HCT116 (cell line): Measurements from ENCODE around the gene SRPRA.

Source experiments
- CBX3 ChIP-seq: IDR thresholded peaks from 2 replicates; pipeline ENCODE4 v1.6.1; 2012; ENCODE audit warnings: low read depth
- CTCF ChIP-seq, 3 experiments: fragments of 200-600 bp in 1 of 3; sonication (generic) in 1 of 3; IDR thresholded peaks in 2 of 3; conservative IDR thresholded peaks in 1 of 3; 2 replicates each; pipeline ENCODE4 v1.5.1; 2012 to 2017; ENCODE audit warnings: low read depth in 2 of 3, low read length in 2 of 3, antibody characterized with exemption in 1 of 3, borderline replicate concordance in 1 of 3, control low read depth in 1 of 3, mild to moderate bottlenecking in 1 of 3, mixed read lengths in 1 of 3, mixed run types in 1 of 3, moderate library complexity in 1 of 3; ENCODE audit not compliant: insufficient read depth in 1 of 3
- ELF1 ChIP-seq: IDR thresholded peaks from 2 replicates; pipeline ENCODE4 v1.6.1; 2012; ENCODE audit warnings: low read depth, borderline replicate concordance
- EZH2 ChIP-seq: fragments of 200-600 bp; sonication (generic); IDR thresholded peaks from 2 replicates; pipeline ENCODE4 v1.6.1; 2017; ENCODE audit warnings: antibody characterized with exemption, mixed run types
- EZH2phosphoT487 ChIP-seq: fragments of 200-600 bp; IDR thresholded peaks from 2 replicates; pipeline ENCODE4 v1.6.1; 2018; ENCODE audit warnings: antibody characterized with exemption, borderline replicate concordance
- POLR2A ChIP-seq: IDR thresholded peaks from 2 replicates; pipeline ENCODE4 v1.7.0; 2011; ENCODE audit warnings: borderline replicate concordance; ENCODE audit not compliant: insufficient read depth, insufficient read length; ENCODE audit errors: extremely low read depth
- POLR2AphosphoS5 ChIP-seq: IDR thresholded peaks from 2 replicates; pipeline ENCODE4 v1.6.1; 2011; ENCODE audit warnings: mild to moderate bottlenecking, low read depth, low read length, moderate library complexity
- REST ChIP-seq: IDR thresholded peaks from 2 replicates; pipeline ENCODE4 v1.6.1; 2012; ENCODE audit warnings: low read depth
- SRF ChIP-seq: IDR thresholded peaks from 2 replicates; pipeline ENCODE4 v1.6.1; 2012; ENCODE audit warnings: low read depth
- YY1 ChIP-seq: IDR thresholded peaks from 2 replicates; pipeline ENCODE4 v1.6.1; 2011; ENCODE audit warnings: low read length, low read depth, moderate library complexity, mild to moderate bottlenecking; ENCODE audit not compliant: insufficient replicate concordance; ENCODE audit errors: extremely low read depth

GRCh38 chr11:126317756-126318573 lies 49.3 kb upstream of the SRPRA start:
- TF ChIP-seq REST (no peak), YY1 (no peak), EZH2 (no peak), POLR2AphosphoS5 (no peak), POLR2A (no peak), SRF (no peak), CTCF (IDR thresholded peaks at IDR 0.05 in 2 of 3, conservative IDR thresholded peaks at IDR 0.05 in 1 of 3; ENCODE audit: borderline replicate concordance in 1 of 3, insufficient read depth in 1 of 3, low read depth in 2 of 3, low read length in 2 of 3) (no peak), ELF1 (no peak), EZH2phosphoT487 (no peak), CBX3 (no peak)
